Measurements from ENCODE around the gene LCE7A. TPM values are rescaled to one million over a fixed set of nuclear protein-coding genes. Genes with fewer than 3 reads are reported as not detected.

Gene LCE7A, protein sequence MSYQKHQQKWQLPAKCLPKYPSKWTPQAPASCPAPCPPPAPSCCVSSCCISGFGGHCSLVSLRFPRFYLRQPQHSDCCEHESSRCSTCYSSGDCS
- not detected for polyA plus RNA-seq (2012; ENCODE audit: insufficient read length, low read depth)

DNA sequence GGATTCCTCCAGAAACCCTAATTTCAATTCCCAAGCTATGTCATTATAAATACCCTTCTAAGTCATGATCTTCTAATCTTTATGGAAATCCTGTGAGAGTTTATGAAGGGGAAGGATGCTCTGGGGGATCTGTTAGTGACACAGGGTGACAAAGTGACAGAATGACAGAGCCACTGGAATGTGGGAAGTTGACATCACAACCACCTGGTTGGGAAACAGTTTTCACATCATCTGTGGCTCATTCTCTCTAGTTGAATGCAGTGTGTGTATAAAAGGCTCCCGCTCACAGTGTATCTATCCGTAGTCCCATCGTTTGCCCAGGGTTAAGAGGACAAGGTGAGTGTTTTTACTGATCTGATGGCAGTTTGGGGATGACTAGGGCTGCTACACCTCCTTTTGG, at the start of gene LCE7A:
TSS of gene LCE7A (plus strand) at position 301 of the 400 bp plus-strand sequence. CDS start 702 bp downstream, outside the sequence.
- TF ChIP-seq, protein P1, sequence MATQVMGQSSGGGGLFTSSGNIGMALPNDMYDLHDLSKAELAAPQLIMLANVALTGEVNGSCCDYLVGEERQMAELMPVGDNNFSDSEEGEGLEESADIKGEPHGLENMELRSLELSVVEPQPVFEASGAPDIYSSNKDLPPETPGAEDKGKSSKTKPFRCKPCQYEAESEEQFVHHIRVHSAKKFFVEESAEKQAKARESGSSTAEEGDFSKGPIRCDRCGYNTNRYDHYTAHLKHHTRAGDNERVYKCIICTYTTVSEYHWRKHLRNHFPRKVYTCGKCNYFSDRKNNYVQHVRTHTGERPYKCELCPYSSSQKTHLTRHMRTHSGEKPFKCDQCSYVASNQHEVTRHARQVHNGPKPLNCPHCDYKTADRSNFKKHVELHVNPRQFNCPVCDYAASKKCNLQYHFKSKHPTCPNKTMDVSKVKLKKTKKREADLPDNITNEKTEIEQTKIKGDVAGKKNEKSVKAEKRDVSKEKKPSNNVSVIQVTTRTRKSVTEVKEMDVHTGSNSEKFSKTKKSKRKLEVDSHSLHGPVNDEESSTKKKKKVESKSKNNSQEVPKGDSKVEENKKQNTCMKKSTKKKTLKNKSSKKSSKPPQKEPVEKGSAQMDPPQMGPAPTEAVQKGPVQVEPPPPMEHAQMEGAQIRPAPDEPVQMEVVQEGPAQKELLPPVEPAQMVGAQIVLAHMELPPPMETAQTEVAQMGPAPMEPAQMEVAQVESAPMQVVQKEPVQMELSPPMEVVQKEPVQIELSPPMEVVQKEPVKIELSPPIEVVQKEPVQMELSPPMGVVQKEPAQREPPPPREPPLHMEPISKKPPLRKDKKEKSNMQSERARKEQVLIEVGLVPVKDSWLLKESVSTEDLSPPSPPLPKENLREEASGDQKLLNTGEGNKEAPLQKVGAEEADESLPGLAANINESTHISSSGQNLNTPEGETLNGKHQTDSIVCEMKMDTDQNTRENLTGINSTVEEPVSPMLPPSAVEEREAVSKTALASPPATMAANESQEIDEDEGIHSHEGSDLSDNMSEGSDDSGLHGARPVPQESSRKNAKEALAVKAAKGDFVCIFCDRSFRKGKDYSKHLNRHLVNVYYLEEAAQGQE (IDR thresholded peaks at IDR 0.05; ENCODE audit: insufficient read depth in 1 of 2, low read depth in 2 of 2, low read length in 2 of 2) = no peak
- no peak for TF ChIP-seq TAF1 (IDR thresholded peaks at IDR 0.05; ENCODE audit: borderline replicate concordance, insufficient read depth, low read length)
- no peak for TF ChIP-seq SIN3A (IDR thresholded peaks at IDR 0.05; ENCODE audit: borderline replicate concordance, insufficient read depth, low read length)
- TF ChIP-seq FOXP2 (optimal IDR thresholded peaks at IDR 0.05; ENCODE audit: borderline replicate concordance, extremely low read depth, extremely low read length, insufficient read depth) = no peak
- no peak for TF ChIP-seq POLR2AphosphoS5 (IDR thresholded peaks at IDR 0.05; ENCODE audit: low read depth, low read length)

GRCh38 chr1:152811050-152811449, 48.7 kb upstream of the LCE7A start:
- TF ChIP-seq POLR2AphosphoS5 (IDR thresholded peaks at IDR 0.05; ENCODE audit: low read depth, low read length) = no peak

DNA sequence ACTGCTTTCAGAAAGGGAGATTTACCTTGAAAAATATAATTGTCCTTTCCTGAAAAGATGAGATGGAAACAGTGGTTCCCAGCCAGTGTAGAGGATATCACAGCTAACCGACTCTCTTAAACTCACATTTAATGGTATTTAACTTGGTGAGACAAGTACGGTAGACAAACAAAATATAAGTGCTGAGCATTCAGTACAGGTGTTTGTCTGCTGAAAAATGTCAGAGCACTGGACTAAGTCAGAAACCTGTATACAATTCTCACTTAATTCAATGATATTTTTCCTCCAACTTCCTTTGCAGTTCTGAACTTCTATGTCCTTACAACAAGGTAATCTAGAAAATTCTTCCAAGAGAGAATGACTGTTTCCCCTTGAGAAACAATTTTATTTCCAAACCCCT, 48.1 kb upstream of the LCE7A start, which contains the start of gene LCE1B:
TSS of gene LCE1B (plus strand) at position 301 of the 400 bp plus-strand sequence. CDS start 476 bp downstream, outside the sequence.
- TF ChIP-seq POLR2AphosphoS5 (IDR thresholded peaks at IDR 0.05; ENCODE audit: low read depth, low read length) (no peak), SIN3A (IDR thresholded peaks at IDR 0.05; ENCODE audit: borderline replicate concordance, insufficient read depth, low read length) (no peak), TAF1 (IDR thresholded peaks at IDR 0.05; ENCODE audit: borderline replicate concordance, insufficient read depth, low read length) (no peak), FOXP2 (optimal IDR thresholded peaks at IDR 0.05; ENCODE audit: borderline replicate concordance, extremely low read depth, extremely low read length, insufficient read depth) (no peak)
- TF ChIP-seq, protein P1 (IDR thresholded peaks at IDR 0.05; ENCODE audit: insufficient read depth in 1 of 2, low read depth in 2 of 2, low read length in 2 of 2) = no peak

DNA sequence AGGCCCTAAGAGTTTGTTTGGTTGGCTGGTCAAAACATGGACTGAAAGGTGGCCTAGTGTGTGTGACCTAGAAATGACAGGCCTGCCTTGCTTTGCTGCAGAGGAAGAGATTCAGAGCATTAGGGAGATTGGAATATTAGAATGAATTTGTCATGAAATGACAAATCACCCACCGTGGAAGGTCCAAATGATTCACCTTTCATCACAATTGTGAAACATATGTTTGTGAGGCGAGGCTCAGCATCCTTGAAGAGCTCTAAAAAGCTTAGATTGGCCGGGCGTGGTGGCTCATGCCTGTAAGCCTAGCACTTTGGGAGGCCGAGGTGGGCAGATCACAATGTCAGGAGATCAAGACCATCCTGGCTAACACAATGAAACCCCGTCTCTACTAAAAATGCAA, 42.5 kb upstream of the LCE7A start:
- TF ChIP-seq TAF1 (IDR thresholded peaks at IDR 0.05; ENCODE audit: borderline replicate concordance, insufficient read depth, low read length) = no peak
- no peak for TF ChIP-seq FOXP2 (optimal IDR thresholded peaks at IDR 0.05; ENCODE audit: borderline replicate concordance, extremely low read depth, extremely low read length, insufficient read depth)
- TF ChIP-seq, protein P1 (IDR thresholded peaks at IDR 0.05; ENCODE audit: insufficient read depth in 1 of 2, low read depth in 2 of 2, low read length in 2 of 2) = no peak
- TF ChIP-seq POLR2AphosphoS5 (IDR thresholded peaks at IDR 0.05; ENCODE audit: low read depth, low read length) = no peak
- no peak for TF ChIP-seq SIN3A (IDR thresholded peaks at IDR 0.05; ENCODE audit: borderline replicate concordance, insufficient read depth, low read length)

DNA sequence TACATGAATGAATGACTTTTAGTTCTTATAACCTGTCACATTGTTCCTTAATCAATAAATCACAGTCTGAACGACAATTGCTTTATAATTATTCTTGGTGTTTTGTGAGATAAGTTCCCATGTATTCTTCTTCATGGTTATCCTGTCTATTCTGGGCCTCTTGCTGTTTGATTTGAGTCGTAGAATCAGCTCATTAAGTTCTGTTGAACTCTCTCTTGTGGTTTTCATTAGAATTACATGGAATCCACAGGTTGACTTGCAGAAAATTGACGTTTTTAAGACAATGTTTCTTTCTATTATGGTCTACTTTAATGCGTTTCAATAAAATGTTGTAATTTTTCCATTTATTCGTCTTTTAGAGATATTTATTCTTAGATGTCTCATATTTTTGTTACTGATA, 36.5 kb upstream of the LCE7A start:
- no peak for TF ChIP-seq POLR2AphosphoS5 (IDR thresholded peaks at IDR 0.05; ENCODE audit: low read depth, low read length)
- TF ChIP-seq FOXP2 (optimal IDR thresholded peaks at IDR 0.05; ENCODE audit: borderline replicate concordance, extremely low read depth, extremely low read length, insufficient read depth) = no peak
- TF ChIP-seq SIN3A (IDR thresholded peaks at IDR 0.05; ENCODE audit: borderline replicate concordance, insufficient read depth, low read length) = no peak
- TF ChIP-seq, protein P1 (IDR thresholded peaks at IDR 0.05; ENCODE audit: insufficient read depth in 1 of 2, low read depth in 2 of 2, low read length in 2 of 2) = no peak
- no peak for TF ChIP-seq TAF1 (IDR thresholded peaks at IDR 0.05; ENCODE audit: borderline replicate concordance, insufficient read depth, low read length)
